ENCODE results near the gene FUT6. TPM values are rescaled to one million over a fixed set of nuclear protein-coding genes. Genes with fewer than 3 reads are reported as not detected.

FUT6 gene
- total RNA-seq, 1 experiment from 2014 or later: not detected

GRCh38 chr19:5804516-5805461 lies 34.7 kb downstream of the FUT6 start, which contains the start of gene NRTN:
Gene NRTN (plus strand): TSS chr19:5805067. CDS start chr19:5824166, 19,099 bp downstream.
- intact Hi-C loops (cut with micrococcal nuclease; ENCODE audit: unreplicated experiment): loop anchor here (2.0 kb wide), 2 partner anchors 88 to 218 kb away; no protein-coding TSS in a partner anchor
- H3K4me1 ChIP-seq (ENCODE audit: insufficient read depth, low read length, poor library complexity, severe bottlenecking): peaks cover 34% of the 10 kb centered on the region
- peak; percentile 61 for DNase-seq (ENCODE audit: low spot score)
- ChIA-PET POLR2A (ENCODE audit: low non-redundant PET) (no interaction called here), CTCF (interaction anchor here (0.6 to 1.8 kb wide), 26 partner anchors 7 to 321 kb away, joined by 3 to 27 read pairs (median 4); partner anchors contain the start of genes CATSPERD, DUS3L, LONP1 and NDUFA11)
- no peaks in the 10 kb centered on the region for H3K9me3 ChIP-seq (ENCODE audit: low read depth, low read length, poor library complexity, severe bottlenecking)
- no peaks in the 10 kb centered on the region for H3K27me3 ChIP-seq (replicated peaks; ENCODE audit: insufficient read depth, low read depth, low read length, poor library complexity)
- H3K4me3 ChIP-seq (ENCODE audit: low read depth, low read length, poor library complexity, severe bottlenecking): peak within 1 kb of the TSS; percentile 47
- H3K36me3 ChIP-seq (ENCODE audit: insufficient read depth, low read length, poor library complexity, severe bottlenecking): no peaks in the 10 kb centered on the region
- TF ChIP-seq CTCF (conservative IDR thresholded peaks at IDR 0.05; ENCODE audit: low read depth, low read length): no peak
- no peak for TF ChIP-seq EZH2 (IDR thresholded peaks at IDR 0.05; ENCODE audit: borderline replicate concordance, low read depth, low read length, poor library complexity, severe bottlenecking)
- no TSS peak for BruUV-seq (replicated peaks)
- H3K27ac ChIP-seq (ENCODE audit: low read depth, low read length, poor library complexity, severe bottlenecking): peak within 1 kb of the TSS; percentile 10

- no TSS peak for BruUV-seq (replicated peaks)
- POLR2A ChIA-PET (ENCODE audit: low non-redundant PET): no interaction called here
These were observed 35.6 kb downstream of the FUT6 start for GRCh38 chr19:5803752-5804515.

More at GRCh38 chr19:5803752-5804515, 35.6 kb downstream of the FUT6 start:
- Histone ChIP-seq H3K27ac (ENCODE audit: low read depth, low read length, poor library complexity, severe bottlenecking) (peak overlapping the region; percentile 10), H3K36me3 (ENCODE audit: insufficient read depth, low read length, poor library complexity, severe bottlenecking) (no peaks in the 10 kb centered on the region), H3K9me3 (ENCODE audit: low read depth, low read length, poor library complexity, severe bottlenecking) (no peaks in the 10 kb centered on the region), H3K27me3 (replicated peaks; ENCODE audit: insufficient read depth, low read depth, low read length, poor library complexity) (no peaks in the 10 kb centered on the region), H3K4me1 (ENCODE audit: insufficient read depth, low read length, poor library complexity, severe bottlenecking) (peaks cover 34% of the 10 kb centered on the region), H3K4me3 (ENCODE audit: low read depth, low read length, poor library complexity, severe bottlenecking) (peak overlapping the region; percentile 36)
- DNase-seq (ENCODE audit: low spot score): peak; percentile 97
- intact Hi-C loops (cut with micrococcal nuclease; ENCODE audit: unreplicated experiment): loop anchor here (2.0 kb wide), 2 partner anchors 89 to 219 kb away; no protein-coding TSS in a partner anchor
- CTCF ChIA-PET: interaction anchor here (0.6 to 1.8 kb wide), 30 partner anchors 8 to 322 kb away, joined by 3 to 27 read pairs (median 3); partner anchors contain the start of genes CATSPERD, DUS3L, FUT3 and LONP1
- TF ChIP-seq EZH2 (IDR thresholded peaks at IDR 0.05; ENCODE audit: borderline replicate concordance, low read depth, low read length, poor library complexity, severe bottlenecking) (no peak), CTCF (conservative IDR thresholded peaks at IDR 0.05; ENCODE audit: low read depth, low read length) (peak; percentile 100)

Data from A673 (cell line).